ENCODE results near the gene PPIF. TPM values are rescaled to one million over a fixed set of nuclear protein-coding genes. Genes with fewer than 3 reads are reported as not detected.

The PPIF gene
- total RNA-seq, 1 donor from 2014 or later = 161 TPM

- Mint-ChIP-seq H3K27me3 (peaks cover 49% of the 10 kb centered on the region), H3K36me3 (ENCODE audit: low read depth) (no peaks in the 10 kb centered on the region), H3K4me1 (no peaks in the 10 kb centered on the region), H3K4me3 (no peak overlapping the region), H3K27ac (no peak overlapping the region), H3K9me3 (no peaks in the 10 kb centered on the region)
- DNase-seq = no peak
- intact Hi-C loops (cut with micrococcal nuclease) = no loop called here
These were observed 20.3 kb downstream of the PPIF start for GRCh38 chr10:79367426-79368189.

- H3K36me3 Mint-ChIP-seq (ENCODE audit: low read depth) = no peaks in the 10 kb centered on the region
- no peak for DNase-seq
- H3K4me3 Mint-ChIP-seq = no peak overlapping the region
- peaks cover 16% of the 10 kb centered on the region for H3K27me3 Mint-ChIP-seq
- H3K27ac Mint-ChIP-seq = no peak overlapping the region
- H3K9me3 Mint-ChIP-seq = no peaks in the 10 kb centered on the region
- H3K4me1 Mint-ChIP-seq = peaks cover 3% of the 10 kb centered on the region
- intact Hi-C loops (cut with micrococcal nuclease) = no loop called here
These were observed 25.6 kb downstream of the PPIF start for GRCh38 chr10:79372871-79373270.

- peak; percentile 93 for DNase-seq
- H3K27ac Mint-ChIP-seq = peak overlapping the region; percentile 14
- intact Hi-C loops (cut with micrococcal nuclease) = loop anchor here (1.0 to 2.0 kb wide), 3 partner anchors 70 to 113 kb away; partner anchors contain the start of gene ZCCHC24
- no peaks in the 10 kb centered on the region for H3K36me3 Mint-ChIP-seq (ENCODE audit: low read depth)
- H3K27me3 Mint-ChIP-seq = peaks cover 16% of the 10 kb centered on the region
- H3K4me3 Mint-ChIP-seq = no peak overlapping the region
- H3K4me1 Mint-ChIP-seq = peaks cover 3% of the 10 kb centered on the region
- no peaks in the 10 kb centered on the region for H3K9me3 Mint-ChIP-seq
These were observed 27.3 kb downstream of the PPIF start for GRCh38 chr10:79374312-79375191.

- Mint-ChIP-seq H3K4me1 (peaks cover 3% of the 10 kb centered on the region), H3K4me3 (no peak overlapping the region), H3K9me3 (no peaks in the 10 kb centered on the region), H3K36me3 (ENCODE audit: low read depth) (no peaks in the 10 kb centered on the region), H3K27me3 (peaks cover 14% of the 10 kb centered on the region), H3K27ac (peak overlapping the region; percentile 5)
- intact Hi-C loops (cut with micrococcal nuclease) = loop anchor here (2.0 kb wide), 1 partner anchor 69 kb away; the partner anchor contains the start of gene ZCCHC24
- DNase-seq = no peak
These were observed 28.2 kb downstream of the PPIF start for GRCh38 chr10:79375321-79376077.

- H3K9me3 Mint-ChIP-seq = no peaks in the 10 kb centered on the region
- H3K27ac Mint-ChIP-seq = no peak overlapping the region
- no peak overlapping the region for H3K4me3 Mint-ChIP-seq
- no peaks in the 10 kb centered on the region for H3K36me3 Mint-ChIP-seq (ENCODE audit: low read depth)
- intact Hi-C loops (cut with micrococcal nuclease) = no loop called here
- H3K4me1 Mint-ChIP-seq = peaks cover 3% of the 10 kb centered on the region
- H3K27me3 Mint-ChIP-seq = peaks cover 14% of the 10 kb centered on the region
- DNase-seq = no peak
These were observed 28.9 kb downstream of the PPIF start for GRCh38 chr10:79376078-79376628.

GRCh38 chr10:79376751-79377556, 29.7 kb downstream of the PPIF start:
- no peaks in the 10 kb centered on the region for H3K9me3 Mint-ChIP-seq
- no peak overlapping the region for H3K27ac Mint-ChIP-seq
- peaks cover 3% of the 10 kb centered on the region for H3K4me1 Mint-ChIP-seq
- no peak overlapping the region for H3K4me3 Mint-ChIP-seq
- no peak for DNase-seq
- peaks cover 10% of the 10 kb centered on the region for H3K27me3 Mint-ChIP-seq
- intact Hi-C loops (cut with micrococcal nuclease) = no loop called here
- no peaks in the 10 kb centered on the region for H3K36me3 Mint-ChIP-seq (ENCODE audit: low read depth)

- intact Hi-C loops (cut with micrococcal nuclease) = no loop called here
- no peak for DNase-seq
- H3K36me3 Mint-ChIP-seq (ENCODE audit: low read depth) = no peaks in the 10 kb centered on the region
- peaks cover 3% of the 10 kb centered on the region for H3K4me1 Mint-ChIP-seq
- H3K9me3 Mint-ChIP-seq = no peaks in the 10 kb centered on the region
- no peak overlapping the region for H3K4me3 Mint-ChIP-seq
- H3K27ac Mint-ChIP-seq = no peak overlapping the region
- peaks cover 6% of the 10 kb centered on the region for H3K27me3 Mint-ChIP-seq
These were observed 30.5 kb downstream of the PPIF start for GRCh38 chr10:79377557-79378382.

GRCh38 chr10:79378383-79378646, 31.0 kb downstream of the PPIF start:
- Mint-ChIP-seq H3K9me3 (no peaks in the 10 kb centered on the region), H3K27ac (no peak overlapping the region), H3K36me3 (ENCODE audit: low read depth) (no peaks in the 10 kb centered on the region), H3K27me3 (peaks cover 3% of the 10 kb centered on the region), H3K4me3 (no peak overlapping the region), H3K4me1 (peaks cover 3% of the 10 kb centered on the region)
- intact Hi-C loops (cut with micrococcal nuclease) = no loop called here
- no peak for DNase-seq

- intact Hi-C loops (cut with micrococcal nuclease) = no loop called here
- Mint-ChIP-seq H3K9me3 (no peaks in the 10 kb centered on the region), H3K27me3 (peaks cover 2% of the 10 kb centered on the region), H3K4me3 (no peak overlapping the region), H3K4me1 (peaks cover 3% of the 10 kb centered on the region), H3K27ac (no peak overlapping the region), H3K36me3 (ENCODE audit: low read depth) (no peaks in the 10 kb centered on the region)
- DNase-seq = no peak
These were observed 31.6 kb downstream of the PPIF start for GRCh38 chr10:79378647-79379511.

GRCh38 chr10:79379512-79380124, 32.3 kb downstream of the PPIF start:
- H3K27me3 Mint-ChIP-seq = peaks cover 2% of the 10 kb centered on the region
- no peaks in the 10 kb centered on the region for H3K36me3 Mint-ChIP-seq (ENCODE audit: low read depth)
- DNase-seq = no peak
- peaks cover 2% of the 10 kb centered on the region for H3K4me1 Mint-ChIP-seq
- no peak overlapping the region for H3K27ac Mint-ChIP-seq
- no peaks in the 10 kb centered on the region for H3K9me3 Mint-ChIP-seq
- intact Hi-C loops (cut with micrococcal nuclease) = no loop called here
- H3K4me3 Mint-ChIP-seq = no peak overlapping the region

- intact Hi-C loops (cut with micrococcal nuclease) = no loop called here
- H3K4me3 Mint-ChIP-seq = no peak overlapping the region
- peaks cover 2% of the 10 kb centered on the region for H3K27me3 Mint-ChIP-seq
- no peaks in the 10 kb centered on the region for H3K4me1 Mint-ChIP-seq
- no peak for DNase-seq
- no peaks in the 10 kb centered on the region for H3K36me3 Mint-ChIP-seq (ENCODE audit: low read depth)
- H3K27ac Mint-ChIP-seq = no peak overlapping the region
- no peaks in the 10 kb centered on the region for H3K9me3 Mint-ChIP-seq
These were observed 33.1 kb downstream of the PPIF start for GRCh38 chr10:79380125-79380945.
